GM19035 (cell line): ENCODE data around the gene CCDC179.

Experiments used
- ATAC-seq: cut with Tn5 transposase; IDR thresholded peaks from one replicate; pipeline ENCODE4 v1.9.1; 2021; ENCODE audit not compliant: unreplicated experiment

The CCDC179 gene

DNA sequence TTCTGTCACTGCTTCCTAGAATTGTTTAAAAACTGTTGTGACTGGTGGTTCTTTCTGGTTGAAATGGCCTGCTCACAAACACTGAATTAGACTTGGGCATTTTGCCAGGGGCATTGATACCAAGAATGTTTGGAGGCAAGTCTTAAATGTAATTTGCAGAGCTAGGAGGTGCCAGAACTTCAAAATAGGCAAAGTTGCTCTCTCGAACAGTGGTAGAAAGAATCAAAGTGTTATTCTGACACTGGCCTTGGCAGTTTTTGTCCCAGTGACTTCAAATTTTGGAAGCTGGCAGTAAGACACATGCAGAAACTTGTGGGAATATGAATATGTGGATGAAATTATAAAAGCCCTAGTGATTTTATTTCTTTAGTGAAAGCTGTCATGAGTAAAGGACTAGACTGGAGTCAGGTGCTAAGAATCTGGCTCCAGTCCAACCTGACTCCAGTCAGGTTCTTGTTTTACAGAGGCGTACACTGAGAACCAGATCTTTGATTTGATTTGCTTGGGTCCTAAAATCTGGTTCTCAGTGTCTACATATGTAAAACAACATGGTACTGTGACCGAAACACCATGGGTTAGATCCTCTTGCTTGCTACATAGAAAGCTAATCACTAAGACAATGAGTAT, 51.6 kb downstream of the CCDC179 start:
- ATAC-seq: peak; percentile 31

DNA sequence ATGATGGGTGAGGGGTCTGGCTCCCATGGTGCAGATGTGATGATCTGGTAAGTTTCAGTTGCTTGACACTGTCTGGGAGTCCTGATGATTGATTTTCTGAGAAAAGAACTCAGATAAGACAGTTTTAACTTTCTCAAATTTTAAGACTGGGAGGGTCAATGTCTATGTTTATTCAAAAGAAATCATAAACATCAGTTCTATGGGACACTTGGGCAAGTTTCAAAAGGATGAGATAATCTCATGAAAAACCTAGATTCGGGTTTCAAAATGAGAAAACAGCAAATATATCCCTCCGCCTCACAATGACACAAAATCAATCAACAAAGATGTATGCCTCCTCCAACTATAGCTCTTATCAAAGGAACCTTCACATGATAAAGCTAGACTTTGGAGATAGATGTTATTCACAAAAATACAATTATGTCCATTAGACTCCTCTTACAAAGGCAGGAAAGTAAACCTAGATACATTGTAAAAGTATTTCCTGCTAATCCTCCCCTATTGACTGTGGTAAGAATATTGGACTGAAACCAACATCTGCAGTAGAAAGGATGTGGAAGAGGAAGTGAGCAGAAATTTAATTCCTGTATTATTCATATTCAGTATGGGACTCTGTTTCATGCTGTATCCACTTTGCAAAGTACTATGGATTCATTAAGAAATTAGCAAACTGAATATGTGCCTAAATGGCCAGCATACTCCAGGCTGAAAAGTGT, 52.3 kb downstream of the CCDC179 start:
- peak; percentile 75 for ATAC-seq

DNA sequence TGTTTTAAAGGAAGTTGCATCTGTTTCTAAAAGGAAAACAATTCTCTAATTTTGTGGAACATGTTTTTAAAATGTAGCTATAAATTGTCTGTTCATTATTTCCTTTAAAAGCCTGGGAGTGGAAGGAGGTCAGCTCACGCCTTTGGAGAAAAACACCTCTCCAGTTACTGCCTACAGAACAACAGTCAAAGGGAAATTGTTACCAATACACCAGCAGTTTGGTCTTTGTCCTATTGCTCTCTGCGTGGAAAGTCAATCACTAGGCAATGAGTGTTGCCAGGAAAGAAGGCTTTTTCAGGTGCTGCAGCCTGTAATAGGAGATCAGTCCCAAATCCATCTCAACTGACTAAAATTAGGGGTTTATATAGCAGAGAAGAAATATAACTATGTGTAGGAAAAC, 52.9 kb downstream of the CCDC179 start:
- no peak for ATAC-seq

DNA sequence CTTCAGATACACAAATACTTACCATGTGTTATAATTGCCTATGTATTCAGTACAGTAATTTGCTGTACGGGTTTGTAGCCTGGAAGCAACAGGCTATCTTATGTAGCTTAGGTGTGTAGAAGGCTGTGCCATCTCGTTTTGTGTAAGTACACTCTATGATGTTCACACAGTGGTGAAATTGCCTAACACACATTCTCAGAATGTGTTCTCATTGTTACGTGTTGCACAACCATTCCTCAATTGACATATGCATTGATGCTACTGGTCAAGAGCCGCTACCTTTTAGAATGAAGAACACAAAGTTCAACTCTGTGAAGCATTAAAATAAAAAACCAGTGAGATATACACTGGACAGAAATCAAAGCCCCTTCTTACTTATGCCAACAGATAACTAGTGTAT, 57.4 kb downstream of the CCDC179 start:
- ATAC-seq: no peak

DNA sequence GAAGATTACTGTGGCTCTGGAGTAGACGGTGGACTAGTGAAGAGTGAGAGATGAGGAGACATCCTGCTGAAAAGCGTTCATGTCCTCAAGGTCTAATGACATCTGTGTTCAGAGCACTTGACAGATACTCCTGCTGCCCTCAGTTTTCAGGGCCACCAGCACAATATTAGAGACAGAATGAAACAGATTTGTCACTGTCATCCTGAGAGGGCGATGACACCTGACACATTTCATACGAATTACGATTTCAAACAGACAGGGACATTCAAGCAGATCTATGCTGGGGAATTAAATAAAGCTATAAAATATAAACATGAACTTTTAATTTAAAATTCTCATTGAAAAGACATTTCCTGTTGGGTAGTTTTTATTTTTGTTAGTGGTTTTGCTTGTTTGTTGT, 59.8 kb downstream of the CCDC179 start:
- ATAC-seq: no peak

DNA sequence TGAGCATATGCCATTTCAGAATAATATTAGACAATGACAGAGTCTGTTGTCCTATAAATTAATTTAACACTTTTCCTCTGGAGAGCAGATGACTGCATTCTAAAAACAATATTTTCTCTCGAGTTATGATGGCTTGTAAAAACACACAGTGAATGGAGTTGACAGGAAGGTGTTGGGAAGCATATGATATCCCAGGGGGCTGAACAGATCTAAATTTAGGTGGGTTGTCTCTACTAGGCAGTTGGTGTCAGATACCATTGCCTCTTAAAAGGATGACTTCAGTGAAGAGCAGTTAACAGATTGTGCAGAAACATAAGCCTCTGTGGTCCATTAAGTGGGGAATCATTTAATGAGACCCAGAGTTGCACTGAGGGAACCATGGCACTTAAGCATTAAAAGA, 61.4 kb downstream of the CCDC179 start:
- ATAC-seq: no peak

DNA sequence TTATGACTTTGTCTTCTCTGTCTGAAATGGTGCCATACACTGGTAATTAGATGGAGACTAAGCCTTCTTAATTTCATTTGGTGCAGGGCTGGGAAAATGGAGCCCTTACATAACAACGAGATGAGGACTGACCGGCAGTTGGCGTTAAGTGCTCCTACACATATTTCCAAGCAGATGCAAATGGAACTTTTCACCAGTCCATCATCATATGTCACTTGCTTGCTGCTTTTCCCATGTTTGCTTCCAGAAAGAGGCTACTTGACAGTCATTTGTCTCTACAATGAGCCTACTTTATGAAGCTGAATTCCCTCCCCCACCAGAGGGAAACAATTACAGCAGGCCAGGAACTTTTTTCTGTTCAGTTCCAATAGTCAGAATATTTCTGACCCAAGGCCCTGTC, 63.2 kb downstream of the CCDC179 start:
- ATAC-seq: no peak
